ENCODE data around the gene GPHB5. TPM values are rescaled to one million over a fixed set of nuclear protein-coding genes. Genes with fewer than 3 reads are reported as not detected.

Gene GPHB5
- total RNA-seq, 1 experiment from 2014 or later, result not detected

Other genes starting within 250 kb of the GPHB5 start
- gene RHOJ, start 114.5 kb downstream of the GPHB5 start, total RNA-seq (2021; ENCODE audit: unreplicated experiment), result not detected
- 45.0 TPM for gene PPP2R5E, start 224.4 kb upstream of the GPHB5 start, total RNA-seq (2021; ENCODE audit: unreplicated experiment)